Measurements from ENCODE around the gene CHPF2.

Gene CHPF2

GRCh38 chr7:151204383-151205032, 27.8 kb upstream of the CHPF2 start:
- POLR2A ChIA-PET: no interaction called here
- CTCF ChIA-PET: no interaction called here
- Histone ChIP-seq H3K4me1 (ENCODE audit: control insufficient read depth, insufficient read depth, low read length) (no peaks in the 10 kb centered on the region), H3K27ac (ENCODE audit: extremely low read depth, low read depth, low read length) (no peak overlapping the region), H3K36me3 (ENCODE audit: control insufficient read depth in 2 of 2, insufficient read depth in 1 of 2, low read length in 2 of 2) (no peaks in the 10 kb centered on the region), H3K4me3 (ENCODE audit: low read depth, low read length) (no peak overlapping the region), H3K9me3 (ENCODE audit: control insufficient read depth, insufficient read depth, low read depth, low read length) (no peaks in the 10 kb centered on the region)
- TF ChIP-seq ZNF830 (tag by site-specific recombination; IDR thresholded peaks at IDR 0.05; ENCODE audit: low read depth): no peak
- TF ChIP-seq ZNF184 (tag by site-specific recombination; IDR thresholded peaks at IDR 0.05): no peak
- TF ChIP-seq SETDB1 (IDR thresholded peaks at IDR 0.05; ENCODE audit: insufficient read length, low read length): no peak
- TF ChIP-seq ZNF155 (tag by site-specific recombination; IDR thresholded peaks at IDR 0.05): no peak
- TF ChIP-seq ZNF449 (tag by site-specific recombination; IDR thresholded peaks at IDR 0.05): no peak
- TF ChIP-seq ZNF2 (tag by site-specific recombination; IDR thresholded peaks at IDR 0.05): no peak
- TF ChIP-seq ZNF529 (tag by site-specific recombination; IDR thresholded peaks at IDR 0.05; ENCODE audit: insufficient replicate concordance): no peak
- TF ChIP-seq ZNF292 (tag by site-specific recombination; IDR thresholded peaks at IDR 0.05; ENCODE audit: borderline replicate concordance, low read depth): no peak
- TF ChIP-seq ZSCAN5A (tag by site-specific recombination; IDR thresholded peaks at IDR 0.05): no peak
- TF ChIP-seq REST (tag by site-specific recombination; IDR thresholded peaks at IDR 0.05): no peak
- TF ChIP-seq ZSCAN18 (tag by site-specific recombination; IDR thresholded peaks at IDR 0.05): no peak
- no peak for TF ChIP-seq ZNF350 (tag by site-specific recombination; IDR thresholded peaks at IDR 0.05)
- TF ChIP-seq TSHZ1 (tag by site-specific recombination; IDR thresholded peaks at IDR 0.05; ENCODE audit: borderline replicate concordance): no peak
- TF ChIP-seq ZNF645 (tag by site-specific recombination; IDR thresholded peaks at IDR 0.05): no peak
- TF ChIP-seq ZNF629 (tag by site-specific recombination; IDR thresholded peaks at IDR 0.05): no peak
- no peak for TF ChIP-seq HIC1 (tag by site-specific recombination; IDR thresholded peaks at IDR 0.05)
- no peak for TF ChIP-seq ZNF133 (tag by site-specific recombination; IDR thresholded peaks at IDR 0.05)
